GM19193 (cell line): Measurements from ENCODE around the gene RPTOR.

Experiments used
- POLR2A ChIP-seq: IDR thresholded peaks from 4 replicates; pipeline ENCODE4 v1.6.1; 2011; ENCODE audit not compliant: insufficient read depth, insufficient read length; ENCODE audit errors: extremely low read depth

The RPTOR gene

DNA sequence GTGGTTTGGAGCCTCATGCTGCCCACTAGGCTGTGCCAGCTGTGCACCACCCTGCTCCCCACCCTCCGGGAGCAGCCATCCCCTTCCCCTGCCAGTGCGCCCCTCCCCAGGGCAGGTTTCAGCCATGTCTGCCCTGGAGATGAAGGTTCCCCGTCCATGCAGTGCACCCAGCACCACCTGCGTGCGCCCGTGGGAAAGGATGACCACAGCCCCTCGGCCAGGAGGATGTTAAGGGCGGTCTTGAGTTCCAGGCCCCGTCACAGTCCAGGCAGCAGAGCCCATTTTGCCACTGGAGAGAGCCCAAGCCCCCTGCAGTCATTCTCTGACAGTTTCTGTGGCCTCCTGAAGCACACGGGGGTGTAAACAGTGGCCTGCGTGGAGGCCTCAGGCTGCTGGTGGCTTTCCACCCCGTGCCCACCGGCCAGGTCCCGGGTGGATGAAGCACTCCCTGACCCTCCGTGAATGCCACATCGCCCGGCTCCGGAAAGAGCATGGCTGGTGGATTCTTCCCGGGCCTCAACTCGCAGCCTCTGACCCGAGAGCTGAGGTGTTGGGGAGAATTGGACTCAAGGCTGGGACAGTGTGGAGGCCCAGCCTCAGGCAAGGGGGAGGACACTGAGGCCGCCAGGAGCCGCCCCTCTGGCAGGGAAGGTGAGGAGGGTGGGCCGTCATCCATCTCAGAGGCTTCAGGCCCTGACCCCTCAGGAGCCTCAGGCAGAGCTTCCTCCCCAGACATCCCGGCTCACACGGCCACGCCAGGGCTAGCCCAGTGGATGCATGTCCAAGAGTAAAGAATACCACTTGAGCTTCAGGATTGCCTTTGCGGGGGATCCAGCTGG is 377.3 kb downstream of the RPTOR start:
- no peak for TF ChIP-seq POLR2A

DNA sequence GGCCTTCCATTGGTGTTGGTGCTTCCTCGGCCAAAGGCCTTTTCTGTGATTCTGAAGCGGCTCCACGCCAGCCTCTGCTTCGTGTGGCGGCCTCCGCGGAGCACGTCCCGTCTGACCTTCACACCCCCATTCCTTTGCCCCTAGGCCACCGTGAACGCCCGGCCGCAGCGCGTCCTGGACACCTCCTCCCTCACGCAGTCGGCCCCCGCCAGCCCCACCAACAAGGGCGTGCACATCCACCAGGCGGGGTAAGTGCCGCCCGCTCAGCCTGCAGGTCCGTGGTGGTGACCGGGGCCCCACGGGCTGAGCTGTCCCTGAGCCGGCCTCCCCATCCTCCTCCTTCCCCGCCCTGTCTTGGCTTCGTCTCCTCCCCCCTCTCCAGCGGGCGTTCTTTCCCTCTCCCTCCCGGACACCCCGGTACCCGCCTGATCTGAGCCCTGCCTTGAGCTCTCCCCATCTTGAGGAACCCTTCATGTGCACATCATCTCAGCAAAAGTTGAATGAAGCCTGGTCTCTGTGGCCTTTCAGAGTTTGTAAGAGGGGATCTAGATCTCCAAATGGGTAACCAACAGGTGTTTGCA is 378.0 kb downstream of the RPTOR start:
- TF ChIP-seq POLR2A = no peak

DNA sequence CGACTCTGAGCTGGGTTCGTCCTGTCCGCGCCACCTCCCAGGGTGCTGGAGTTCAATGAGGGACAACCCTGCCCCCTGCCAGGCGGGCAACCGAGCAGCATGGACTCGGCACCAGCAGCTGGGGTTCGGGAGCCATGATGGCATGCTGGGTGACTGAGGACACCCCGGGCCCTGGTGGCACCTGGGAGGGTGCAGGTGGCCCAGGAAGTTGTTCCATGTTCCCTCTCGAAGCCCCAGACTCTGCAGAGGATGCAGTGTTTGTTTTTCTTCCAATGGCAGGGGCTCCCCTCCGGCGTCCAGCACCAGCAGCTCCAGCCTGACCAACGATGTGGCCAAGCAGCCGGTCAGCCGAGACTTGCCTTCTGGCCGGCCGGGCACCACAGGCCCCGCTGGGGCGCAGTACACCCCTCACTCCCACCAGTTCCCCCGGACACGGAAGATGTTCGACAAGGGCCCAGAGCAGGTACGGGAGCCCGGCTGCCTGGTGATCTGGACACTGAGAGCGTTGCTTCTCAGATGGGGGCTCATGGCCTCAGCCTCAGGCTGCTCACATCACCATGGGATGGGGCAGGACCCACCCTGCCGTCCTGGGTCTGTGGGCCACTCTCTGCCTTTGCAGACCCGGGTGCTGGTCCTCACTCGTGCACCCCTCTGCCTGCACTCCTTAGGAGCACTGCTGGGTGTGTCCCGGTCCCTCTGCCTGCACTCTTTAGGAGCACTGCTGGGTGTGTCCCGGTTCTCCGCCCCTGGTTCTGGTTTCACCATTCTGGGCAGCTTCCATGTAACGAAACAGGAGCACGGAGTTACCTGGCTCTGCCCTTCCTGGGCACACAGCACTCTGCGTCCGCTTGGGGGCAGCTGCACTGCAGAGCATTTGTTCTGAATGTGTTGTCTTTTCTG is 378.8 kb downstream of the RPTOR start:
- TF ChIP-seq POLR2A = no peak

DNA sequence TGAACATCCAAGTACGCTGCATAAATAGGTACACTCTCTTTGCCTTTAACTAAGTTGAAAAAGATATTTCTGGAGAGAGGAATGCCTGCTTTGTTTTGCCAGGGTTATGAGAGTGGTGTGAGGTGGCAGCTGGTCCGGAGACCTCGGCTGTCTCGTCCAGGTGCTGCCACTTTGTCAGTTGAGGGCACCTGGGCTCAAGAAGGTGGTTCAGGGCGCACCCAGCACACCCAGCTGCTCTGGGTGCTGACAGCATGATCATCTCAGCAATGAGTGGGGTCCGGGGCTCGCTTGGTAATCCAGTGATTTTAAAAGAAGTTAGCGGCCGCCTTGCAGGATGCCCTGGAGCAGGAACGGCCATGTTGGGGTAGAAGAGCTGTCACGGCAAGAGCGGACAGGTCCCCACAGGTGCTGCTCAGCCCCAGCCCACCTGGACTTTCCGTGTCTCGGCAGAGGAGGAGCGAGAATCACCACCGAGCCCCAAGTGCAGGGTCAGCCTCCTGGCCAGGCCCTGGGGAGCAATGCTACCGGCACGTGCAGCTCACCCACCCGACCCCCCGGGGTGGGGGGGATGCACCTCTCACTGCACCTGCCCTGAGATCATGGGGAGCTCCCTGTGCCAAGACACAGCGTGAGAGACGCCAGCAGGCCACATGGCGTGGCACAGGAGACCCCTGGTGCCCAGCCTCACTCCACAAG is 379.6 kb downstream of the RPTOR start:
- TF ChIP-seq POLR2A = no peak

DNA sequence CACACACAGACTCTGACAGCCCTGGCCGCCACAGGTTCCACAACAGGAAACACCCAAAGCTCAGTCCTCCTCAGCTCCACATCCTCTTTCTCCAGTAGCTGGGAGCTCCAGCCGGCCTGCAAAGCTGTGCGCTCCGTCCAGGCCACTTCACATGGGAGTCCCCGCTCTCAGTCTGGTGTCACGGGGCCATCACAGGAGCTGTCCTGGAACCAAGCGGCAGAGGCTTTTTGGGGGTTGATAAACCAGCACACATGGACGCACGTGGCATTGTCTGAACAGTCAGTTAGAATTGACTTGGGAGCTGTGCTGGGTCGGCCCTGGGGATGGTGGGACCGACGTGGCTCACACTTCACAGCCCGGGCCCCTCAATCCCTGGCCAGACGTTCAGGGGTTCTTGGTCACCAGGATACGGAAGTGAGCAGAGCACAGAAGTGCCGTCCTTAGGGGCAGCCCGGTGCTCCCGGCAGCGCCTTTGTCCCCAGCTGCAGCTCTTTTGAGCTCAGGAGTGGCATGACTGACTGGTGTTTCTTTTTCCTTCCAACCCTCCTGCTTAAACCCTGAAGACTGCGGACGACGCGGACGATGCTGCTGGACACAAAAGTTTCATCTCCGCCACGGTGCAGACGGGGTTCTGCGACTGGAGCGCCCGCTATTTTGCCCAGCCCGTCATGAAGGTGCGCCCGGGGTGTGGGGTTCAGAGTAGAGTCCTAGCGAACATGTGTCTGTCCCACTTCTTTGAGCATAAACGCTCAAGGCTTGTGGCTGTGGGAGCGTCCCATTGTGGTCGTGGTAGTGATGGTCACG is 380.4 kb downstream of the RPTOR start:
- TF ChIP-seq POLR2A = no peak

DNA sequence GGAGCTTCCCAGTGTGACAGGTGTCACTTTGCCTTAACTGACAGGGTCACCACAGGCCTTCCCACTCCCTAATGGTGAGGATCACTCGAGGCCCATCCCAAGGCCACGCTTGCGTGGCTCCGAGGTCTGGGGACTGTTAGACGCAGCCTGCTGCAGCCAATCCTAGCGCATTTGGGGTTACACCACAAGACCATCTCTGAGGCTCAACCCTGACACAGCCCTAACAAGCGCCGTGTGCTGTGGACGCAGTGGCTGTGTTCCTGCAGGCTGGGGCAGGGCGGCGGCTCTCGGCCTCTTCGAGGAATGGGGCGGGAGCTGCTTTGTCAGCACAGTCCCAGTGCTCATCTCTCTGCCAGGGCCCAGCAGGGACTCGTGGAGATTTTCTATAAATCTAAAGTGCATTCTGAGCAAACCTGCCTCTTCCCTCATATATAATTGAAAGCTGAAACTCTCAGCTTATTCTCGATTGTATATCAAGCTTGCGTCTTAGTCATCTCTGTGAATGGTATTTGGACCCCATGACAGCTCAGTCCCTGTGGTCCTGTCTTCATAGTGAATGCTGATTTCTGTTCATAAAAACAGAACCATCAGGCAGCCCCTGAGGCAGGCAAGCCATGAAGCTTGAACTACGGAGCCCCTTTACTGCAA is 381.2 kb downstream of the RPTOR start:
- no peak for TF ChIP-seq POLR2A

DNA sequence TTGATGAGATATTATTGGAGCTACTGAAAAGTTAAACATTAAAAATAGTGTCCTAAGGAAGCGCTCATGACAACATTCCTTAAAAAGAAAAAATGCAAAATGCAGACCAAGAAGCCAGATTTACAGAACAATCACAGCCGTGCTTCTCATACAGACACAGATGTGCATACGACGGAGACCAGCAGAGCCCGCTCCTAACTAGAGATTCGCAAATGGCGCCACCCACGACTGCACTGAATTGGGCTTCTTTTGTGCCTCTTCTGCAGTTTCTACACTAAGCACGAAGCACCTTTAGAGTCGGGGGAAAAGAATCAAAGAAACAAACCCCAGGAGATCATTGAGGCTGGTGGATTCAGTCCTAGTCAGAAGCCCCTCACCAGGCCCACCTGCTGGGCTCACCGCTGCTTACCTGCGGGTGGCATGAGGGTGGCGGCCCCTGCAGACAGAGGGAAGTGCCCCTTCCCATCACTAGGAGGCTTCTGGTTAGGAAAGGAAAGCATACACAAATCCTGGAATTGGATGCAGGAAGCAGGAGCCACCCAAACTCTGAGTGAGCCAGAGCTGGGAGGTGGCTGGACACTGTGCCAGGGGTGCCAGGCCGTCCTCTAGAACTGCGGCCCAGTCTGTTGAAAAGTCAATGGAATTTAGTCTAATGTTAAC is 382.1 kb downstream of the RPTOR start:
- no peak for TF ChIP-seq POLR2A

DNA sequence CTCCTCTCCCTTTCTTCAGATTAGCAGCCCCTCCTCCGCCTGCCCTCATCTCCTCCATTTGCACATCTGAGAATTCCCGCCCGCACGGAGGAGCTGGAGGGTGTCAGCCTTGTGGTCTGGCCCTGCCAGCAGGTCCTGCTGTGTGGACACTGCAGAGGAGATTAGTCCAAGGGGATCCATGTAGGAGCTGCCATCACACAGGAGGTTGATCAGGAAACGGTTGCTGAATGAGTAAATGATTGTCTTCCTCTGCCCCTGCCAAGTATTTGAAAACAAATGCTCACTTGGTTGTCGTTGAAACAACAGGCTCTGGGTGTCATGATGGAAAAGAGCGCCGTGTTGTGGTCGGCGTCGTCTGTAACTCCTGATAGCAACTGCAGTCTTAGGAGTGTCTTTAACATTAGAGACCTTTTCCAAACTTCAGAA is 383.2 kb downstream of the RPTOR start:
- no peak for TF ChIP-seq POLR2A

DNA sequence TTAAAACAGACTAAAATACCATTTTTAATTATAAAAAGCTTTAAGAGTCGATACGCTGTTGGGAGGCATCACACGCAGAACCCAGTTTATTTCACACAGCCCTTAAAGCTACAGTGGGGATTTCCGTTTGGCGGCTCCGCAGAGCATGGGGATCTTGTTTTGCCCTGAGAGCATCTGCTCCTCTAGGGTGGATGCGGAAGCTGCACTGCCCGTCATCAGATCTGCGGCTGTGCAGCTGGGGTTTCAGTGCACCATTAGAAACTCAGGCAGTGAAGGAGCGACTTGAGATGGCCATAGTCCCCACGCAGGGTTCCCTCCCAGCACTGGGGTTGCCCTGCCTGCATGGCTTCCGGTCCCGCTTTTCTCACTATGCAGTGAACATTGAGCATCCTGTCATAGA is 384.8 kb downstream of the RPTOR start:
- TF ChIP-seq POLR2A = no peak

DNA sequence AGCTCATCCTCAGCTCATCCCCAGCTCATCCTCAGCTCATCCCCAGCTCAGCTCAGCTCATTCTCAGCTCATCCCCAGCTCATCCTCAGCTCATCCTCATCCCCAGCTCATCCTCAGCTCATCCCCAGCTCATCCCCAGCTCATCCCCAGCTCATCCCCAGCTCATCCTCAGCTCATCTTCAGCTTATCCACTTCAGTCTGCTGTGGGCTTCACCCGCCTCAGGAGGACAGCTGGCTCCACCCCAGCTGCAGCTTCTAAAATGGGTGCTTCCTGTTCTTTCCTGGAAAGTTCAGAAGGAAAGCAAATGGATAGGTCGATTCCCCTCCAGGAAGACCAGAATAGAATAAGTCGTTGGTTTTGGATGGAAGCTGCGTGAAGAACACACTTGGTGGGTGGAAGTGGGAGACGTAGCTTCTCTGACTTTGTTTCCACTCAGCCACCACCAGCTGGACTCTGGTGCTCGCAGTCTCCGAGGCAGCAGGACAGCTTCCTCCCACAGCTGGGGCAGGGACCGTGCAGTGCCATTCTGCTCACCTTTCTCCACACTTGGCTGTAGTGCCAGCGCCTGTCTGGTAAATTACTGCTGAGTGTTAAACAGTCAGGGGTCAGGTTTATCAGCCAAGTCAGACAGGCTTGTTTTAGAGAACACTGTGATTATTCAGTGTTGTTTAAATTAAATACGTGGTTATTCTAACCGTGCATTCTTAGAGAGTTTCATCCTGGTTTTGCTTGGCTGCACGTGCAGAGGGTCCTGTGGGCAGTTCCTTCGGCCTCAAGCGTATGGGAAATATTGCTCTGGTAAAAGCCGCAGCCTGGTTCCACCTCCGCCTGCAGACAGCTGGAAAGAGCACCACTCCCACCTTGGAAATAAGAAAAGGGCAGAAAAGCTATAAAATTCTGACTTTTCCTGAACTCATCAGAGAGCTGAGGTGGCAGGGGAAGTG is 386.0 kb downstream of the RPTOR start:
- no peak for TF ChIP-seq POLR2A

DNA sequence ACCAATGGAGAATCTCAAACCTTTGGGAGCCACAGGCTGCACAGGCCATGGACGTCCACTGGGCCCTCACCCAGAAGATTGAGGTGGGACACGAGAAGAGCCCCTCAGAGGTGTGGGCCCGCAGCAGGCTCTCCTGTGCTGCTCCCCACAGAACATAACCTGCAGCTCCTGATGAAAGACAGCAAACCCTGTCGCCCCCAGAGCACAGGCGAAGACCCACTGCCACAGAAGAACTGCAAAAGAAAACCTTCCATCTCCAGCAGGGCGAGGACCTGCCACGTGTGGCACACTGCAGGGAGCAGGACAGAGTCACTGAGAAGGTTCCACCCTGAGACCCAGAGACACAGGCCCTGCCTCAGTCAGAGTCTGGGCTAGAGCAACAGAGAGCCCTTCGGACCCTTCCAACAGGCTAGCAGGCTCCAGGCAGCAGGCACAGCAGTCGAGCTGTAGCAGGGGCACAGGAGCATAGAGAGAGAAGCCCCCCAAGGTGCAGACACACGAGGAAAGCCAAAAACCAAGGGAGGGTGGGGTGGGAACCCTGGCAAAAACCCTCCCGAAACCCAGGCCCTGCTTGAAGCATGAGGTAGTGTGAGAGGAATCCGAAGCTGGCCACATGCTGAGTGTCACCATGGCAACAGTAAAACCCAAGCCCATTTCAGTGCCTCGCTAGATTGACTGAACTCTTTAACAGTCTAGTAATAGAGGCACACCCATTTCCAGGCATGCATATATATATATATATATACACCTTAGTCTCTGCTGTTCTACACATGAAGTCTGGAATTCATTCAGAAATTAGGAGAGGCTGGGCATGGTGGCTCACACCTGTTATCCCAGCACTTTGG is 387.0 kb downstream of the RPTOR start:
- TF ChIP-seq POLR2A = no peak
